Activated naive CD8-positive, alpha-beta T cell treated with anti-CD3 and anti-CD28 coated beads, Interleukin-2, amount 10 ng/mL, durations not matched to agents 7 days and 5 days (primary cell): Measurements from ENCODE around the gene FAM227B. TPM values are rescaled to one million over a fixed set of nuclear protein-coding genes. Genes with fewer than 3 reads are reported as not detected.
"Not testable (repeated sequence)": the region's sequence is repeated elsewhere in the genome, so short reads cannot be mapped to it uniquely, and the experiment has no call there.

ENCODE experiments used
- ATAC-seq: fragments of 150-1000 bp; cut with Tn5 transposase; one replicate; pipeline ENCODE4 v1.10.0; 2021; ENCODE audit warnings: low read depth, moderate library complexity
- POLR2A ChIA-PET: fragments of 350-600 bp; sonication (Branson Sonifier 250); formaldehyde crosslinking; loops from one replicate; lab custom pipeline; 2021; ENCODE audit warnings: antibody characterized with exemption; lab: Charles Lee
- DNase-seq: peaks from one replicate; pipeline ENCODE4 v3.0.0; 2021
- H3K27ac Mint-ChIP-seq: one replicate; pipeline ENCODE4 v1.8.0; 2022; ENCODE audit warnings: mild to moderate bottlenecking, mixed read lengths
- H3K27me3 Mint-ChIP-seq: one replicate; pipeline ENCODE4 v1.8.0; 2022; ENCODE audit warnings: mild to moderate bottlenecking, moderate library complexity, mixed read lengths
- H3K36me3 Mint-ChIP-seq: one replicate; pipeline ENCODE4 v1.8.0; 2021; ENCODE audit warnings: mild to moderate bottlenecking, mixed read lengths
- H3K4me1 Mint-ChIP-seq: one replicate; pipeline ENCODE4 v1.8.0; 2021; ENCODE audit warnings: mixed read lengths
- H3K4me3 Mint-ChIP-seq: one replicate; pipeline ENCODE4 v1.8.0; 2022; ENCODE audit warnings: mild to moderate bottlenecking, moderate library complexity, mixed read lengths
- H3K9me3 Mint-ChIP-seq: one replicate; pipeline ENCODE4 v1.8.0; 2021; ENCODE audit warnings: mixed read lengths
- total RNA-seq, 2 experiments: library from RNA; stranded (reverse); gene quantifications; one replicate each; pipeline ENCODE4 v1.2.3, GENCODE V29; 2021

Gene FAM227B
- total RNA-seq, 2 experiments from 2014 or later: 6.1 to 6.6 TPM

DNA sequence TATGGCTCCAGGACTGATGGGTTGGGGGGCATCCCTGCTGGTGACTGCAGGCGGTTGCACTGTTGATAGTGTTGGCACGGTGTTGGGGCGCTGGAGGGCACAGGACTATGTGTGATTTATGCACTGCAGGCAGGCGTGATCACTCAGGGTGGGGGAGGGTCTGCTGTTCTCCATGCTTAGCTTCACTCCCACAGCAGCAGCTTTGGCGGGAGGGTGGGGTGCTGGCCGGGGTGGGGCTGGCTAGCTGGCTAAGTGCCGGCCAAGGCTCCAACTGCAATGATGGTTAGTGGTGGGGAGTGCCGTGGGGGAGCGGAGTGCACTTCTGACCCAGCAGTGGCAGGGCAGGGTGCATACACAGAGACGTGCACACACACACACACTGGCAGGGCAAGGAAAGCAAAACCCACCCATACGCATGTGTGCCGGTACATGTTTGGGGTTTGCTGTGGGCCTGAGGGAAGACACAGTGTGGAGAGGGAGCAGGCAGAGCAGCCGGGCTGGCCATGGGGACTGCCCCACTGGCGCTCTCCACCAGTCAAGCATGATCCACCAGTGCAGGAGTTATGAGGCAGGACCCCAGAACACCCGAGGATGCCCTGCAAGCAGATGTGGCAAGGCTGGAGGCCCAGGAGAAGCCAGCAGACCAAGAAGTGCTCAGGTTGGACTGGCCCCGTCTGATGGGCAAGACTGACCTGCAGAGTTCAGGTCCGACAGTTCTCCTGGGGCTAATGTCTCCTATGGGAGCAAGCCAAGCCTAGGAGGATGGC lies 214.1 kb downstream of the FAM227B start:
- Mint-ChIP-seq H3K27me3 (peaks cover 14% of the 10 kb centered on the region), H3K4me3 (no peak overlapping the region), H3K36me3 (no peaks in the 10 kb centered on the region), H3K4me1 (no peaks in the 10 kb centered on the region), H3K9me3 (peaks cover 2% of the 10 kb centered on the region), H3K27ac (no peak overlapping the region)
- POLR2A ChIA-PET: no interaction called here
- no peak for ATAC-seq
- DNase-seq: no peak

DNA sequence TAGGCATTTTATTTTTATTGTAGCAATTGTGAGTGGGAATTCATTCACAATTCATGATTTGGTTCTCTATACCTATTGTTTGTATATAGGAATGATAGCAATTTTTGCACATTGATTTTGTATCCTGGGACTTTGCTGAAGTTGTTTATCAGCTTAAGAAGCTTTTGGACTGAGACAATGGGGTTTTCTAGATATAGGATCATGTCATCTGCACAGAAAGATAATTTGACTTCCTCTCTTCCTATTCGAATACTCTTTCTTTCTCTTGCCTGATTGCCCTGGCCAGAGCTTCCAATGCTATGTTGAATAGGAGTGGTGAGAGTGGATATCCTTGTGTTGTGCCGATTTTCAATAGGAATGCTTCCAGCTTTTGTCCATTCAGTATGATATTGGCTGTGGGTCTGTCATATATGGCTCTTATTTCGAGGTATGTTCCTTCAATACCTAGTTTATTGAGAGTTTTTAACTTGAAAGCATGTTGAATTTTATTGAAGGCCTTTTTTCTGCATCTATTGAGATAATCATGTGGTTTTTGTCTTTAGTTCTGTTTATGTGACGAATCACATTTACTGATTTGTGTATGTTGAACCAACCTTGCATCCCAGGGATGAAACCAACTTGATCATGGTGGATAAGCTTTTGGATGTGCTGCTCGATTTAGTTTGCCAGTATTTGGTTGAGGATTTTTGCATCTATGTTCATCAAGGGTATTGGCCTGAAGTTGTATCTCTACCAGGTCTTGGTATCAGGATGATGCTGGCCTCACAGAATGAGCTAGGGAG lies 217.9 kb downstream of the FAM227B start:
- H3K27ac Mint-ChIP-seq, H3K27me3 Mint-ChIP-seq, ATAC-seq, POLR2A ChIA-PET, H3K36me3 Mint-ChIP-seq, H3K9me3 Mint-ChIP-seq, DNase-seq, H3K4me1 Mint-ChIP-seq, H3K4me3 Mint-ChIP-seq: not testable (repeated sequence)

DNA sequence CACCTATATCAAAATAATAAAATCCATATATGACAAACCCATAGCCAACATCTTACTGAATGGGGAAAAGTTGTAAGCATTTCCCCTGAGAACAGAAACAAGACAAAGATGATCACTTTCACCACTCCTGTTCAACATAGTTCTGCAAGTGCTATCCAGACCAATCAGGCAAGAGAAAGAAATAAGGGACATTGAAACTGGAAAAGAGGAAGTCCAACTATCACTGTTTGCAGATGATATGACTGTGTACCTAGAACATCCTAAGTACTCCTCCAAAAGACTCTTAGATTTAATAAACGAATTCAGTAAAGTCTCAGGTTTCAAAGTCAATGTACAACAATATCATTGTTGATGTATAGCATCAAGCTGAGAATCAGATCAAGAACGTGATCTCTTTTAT lies 233.1 kb downstream of the FAM227B start:
- POLR2A ChIA-PET: no interaction called here
- H3K4me3 Mint-ChIP-seq: no peak overlapping the region
- peaks cover 12% of the 10 kb centered on the region for H3K27me3 Mint-ChIP-seq
- no peaks in the 10 kb centered on the region for H3K9me3 Mint-ChIP-seq
- no peaks in the 10 kb centered on the region for H3K4me1 Mint-ChIP-seq
- DNase-seq (no peak), ATAC-seq (no peak)
- H3K27ac Mint-ChIP-seq: no peak overlapping the region
- H3K36me3 Mint-ChIP-seq: no peaks in the 10 kb centered on the region

DNA sequence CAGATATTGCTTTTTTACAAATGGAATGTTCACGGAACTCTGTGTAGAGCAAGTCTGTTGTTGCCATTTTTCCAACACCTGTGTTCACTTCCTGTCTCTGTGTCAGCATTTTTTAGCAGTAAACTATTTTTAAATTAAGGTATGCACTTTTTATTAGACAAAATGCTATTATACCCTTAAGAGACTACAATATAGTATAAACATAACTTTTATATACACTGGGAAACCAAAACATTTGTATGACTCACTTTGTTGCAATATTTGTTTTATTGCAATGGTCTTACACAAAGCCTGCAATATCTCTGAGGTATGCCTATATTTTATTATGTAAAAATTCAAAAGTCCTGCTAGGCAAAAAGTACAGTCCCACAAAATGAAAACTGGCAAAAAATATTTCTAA lies 237.4 kb downstream of the FAM227B start:
- Mint-ChIP-seq H3K4me1 (no peaks in the 10 kb centered on the region), H3K4me3 (no peak overlapping the region), H3K27me3 (peaks cover 10% of the 10 kb centered on the region), H3K27ac (no peak overlapping the region), H3K36me3 (no peaks in the 10 kb centered on the region), H3K9me3 (no peaks in the 10 kb centered on the region)
- POLR2A ChIA-PET: no interaction called here
- ATAC-seq (no peak), DNase-seq (no peak)

DNA sequence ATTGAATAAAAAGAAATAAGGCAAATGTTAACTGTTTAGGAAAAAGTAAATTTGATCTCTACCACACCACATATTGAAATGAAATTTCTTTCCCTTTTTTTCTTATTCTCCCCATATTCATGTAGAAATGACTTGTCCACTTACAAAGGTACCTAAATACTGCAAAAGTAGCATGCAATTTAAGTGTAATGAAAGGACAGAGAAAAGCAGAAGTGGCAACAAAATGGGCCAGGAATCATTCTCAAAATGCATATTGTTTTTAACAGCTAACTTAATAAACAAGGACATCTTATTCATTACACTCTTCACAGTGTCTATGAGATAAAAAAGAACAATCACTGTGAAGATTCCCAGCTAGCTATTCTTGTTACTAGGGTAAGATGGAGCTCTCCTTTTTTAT lies 238.2 kb downstream of the FAM227B start:
- POLR2A ChIA-PET: no interaction called here
- ATAC-seq (no peak), DNase-seq (no peak)
- Mint-ChIP-seq H3K36me3 (no peaks in the 10 kb centered on the region), H3K4me3 (no peak overlapping the region), H3K27me3 (peaks cover 4% of the 10 kb centered on the region), H3K27ac (no peak overlapping the region), H3K4me1 (no peaks in the 10 kb centered on the region), H3K9me3 (no peaks in the 10 kb centered on the region)

DNA sequence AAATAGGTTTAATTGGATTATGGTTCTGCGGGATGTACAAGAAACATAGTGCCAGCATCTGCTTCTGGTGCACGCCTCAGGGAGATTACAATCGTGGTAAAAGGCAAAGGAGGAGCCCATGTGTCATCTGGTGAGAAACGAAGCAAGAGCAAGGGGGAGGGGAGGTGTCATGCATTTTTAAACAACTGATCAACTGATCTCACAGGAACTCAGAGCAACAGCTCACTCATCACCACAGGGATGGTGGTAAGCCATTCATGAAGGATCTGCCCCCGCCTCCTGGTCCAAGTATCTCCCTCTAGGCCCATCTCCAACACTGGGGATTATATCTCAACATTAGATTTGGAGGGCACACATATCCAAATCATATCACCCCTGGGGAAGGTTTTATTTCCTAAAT lies 239.7 kb downstream of the FAM227B start:
- peaks cover 2% of the 10 kb centered on the region for H3K27me3 Mint-ChIP-seq
- no peaks in the 10 kb centered on the region for H3K4me1 Mint-ChIP-seq
- POLR2A ChIA-PET: no interaction called here
- no peak for ATAC-seq
- H3K27ac Mint-ChIP-seq: no peak overlapping the region
- no peaks in the 10 kb centered on the region for H3K36me3 Mint-ChIP-seq
- DNase-seq: no peak
- no peaks in the 10 kb centered on the region for H3K9me3 Mint-ChIP-seq
- H3K4me3 Mint-ChIP-seq: no peak overlapping the region

DNA sequence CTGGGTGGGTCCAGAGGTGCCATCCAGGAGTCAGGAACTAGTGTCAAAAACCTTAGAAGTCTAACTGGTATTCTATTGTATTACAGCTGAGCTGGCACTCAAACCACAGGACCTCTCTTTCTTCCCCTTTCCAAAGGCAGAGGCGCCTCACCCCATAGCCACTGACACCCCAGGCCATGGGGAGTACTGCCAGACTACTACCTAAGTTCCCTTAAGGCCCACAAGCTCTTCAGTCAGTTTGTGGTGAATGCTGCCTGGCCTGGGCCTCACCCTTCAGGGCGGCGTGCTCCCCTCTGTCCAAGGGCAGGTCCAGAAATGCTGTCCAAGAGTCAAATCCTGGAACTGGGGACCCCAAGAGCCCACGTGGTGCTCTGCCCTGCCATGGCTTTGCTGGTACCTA lies 240.6 kb downstream of the FAM227B start:
- Mint-ChIP-seq H3K4me3 (no peak overlapping the region), H3K9me3 (no peaks in the 10 kb centered on the region), H3K27ac (no peak overlapping the region), H3K27me3 (peaks cover 2% of the 10 kb centered on the region), H3K4me1 (no peaks in the 10 kb centered on the region), H3K36me3 (no peaks in the 10 kb centered on the region)
- DNase-seq: no peak
- POLR2A ChIA-PET: no interaction called here
- no peak for ATAC-seq

DNA sequence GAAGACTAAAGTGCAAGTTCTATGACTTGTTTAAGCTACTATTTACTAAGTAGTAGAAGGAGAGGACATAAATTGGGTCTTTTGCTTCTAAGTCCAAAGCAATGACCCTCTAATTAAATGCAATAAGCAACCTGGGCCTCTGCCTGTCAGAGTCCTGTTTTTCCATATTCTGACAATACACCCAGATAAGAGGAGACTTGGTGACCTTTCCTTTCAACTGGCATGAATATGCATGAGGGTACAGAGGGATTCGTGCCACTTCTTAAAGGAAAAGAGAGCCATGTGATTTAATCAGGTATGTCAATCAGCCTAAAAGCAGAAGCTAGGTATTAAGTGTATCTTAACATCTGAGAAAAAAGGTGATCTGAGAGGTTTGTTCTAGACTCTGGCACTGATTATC lies 248.3 kb downstream of the FAM227B start:
- DNase-seq (no peak), ATAC-seq (no peak)
- Mint-ChIP-seq H3K27ac (no peak overlapping the region), H3K36me3 (no peaks in the 10 kb centered on the region), H3K9me3 (no peaks in the 10 kb centered on the region), H3K4me1 (no peaks in the 10 kb centered on the region), H3K4me3 (no peak overlapping the region), H3K27me3 (peaks cover 1% of the 10 kb centered on the region)
- POLR2A ChIA-PET: no interaction called here

DNA sequence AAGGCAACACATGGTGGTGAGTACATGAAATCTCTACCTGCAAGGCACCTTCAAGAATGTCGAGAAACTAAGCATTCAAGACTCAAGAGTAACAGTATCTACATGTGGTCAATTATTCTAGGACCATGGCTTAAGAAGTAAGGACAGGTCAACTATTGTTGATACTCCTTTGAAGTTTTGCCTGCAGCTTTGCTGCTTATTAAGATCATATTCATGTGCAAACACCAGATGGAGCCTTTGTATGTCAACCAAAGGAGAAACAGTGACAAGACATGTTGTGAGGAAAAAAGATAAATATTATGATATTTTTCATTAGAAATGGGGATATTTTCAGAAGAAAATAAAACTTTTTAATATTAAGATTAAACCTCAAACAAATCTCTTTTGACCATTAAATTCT lies 249.8 kb downstream of the FAM227B start:
- Mint-ChIP-seq H3K4me3 (no peak overlapping the region), H3K9me3 (peaks cover 1% of the 10 kb centered on the region), H3K27ac (no peak overlapping the region), H3K27me3 (no peaks in the 10 kb centered on the region), H3K4me1 (no peaks in the 10 kb centered on the region), H3K36me3 (peaks cover 1% of the 10 kb centered on the region)
- no peak for DNase-seq
- POLR2A ChIA-PET: interaction anchor here (0.6 kb wide), 1 partner anchor 23 kb away, joined by 6 read pairs; no protein-coding TSS in a partner anchor
- no peak for ATAC-seq

DNA sequence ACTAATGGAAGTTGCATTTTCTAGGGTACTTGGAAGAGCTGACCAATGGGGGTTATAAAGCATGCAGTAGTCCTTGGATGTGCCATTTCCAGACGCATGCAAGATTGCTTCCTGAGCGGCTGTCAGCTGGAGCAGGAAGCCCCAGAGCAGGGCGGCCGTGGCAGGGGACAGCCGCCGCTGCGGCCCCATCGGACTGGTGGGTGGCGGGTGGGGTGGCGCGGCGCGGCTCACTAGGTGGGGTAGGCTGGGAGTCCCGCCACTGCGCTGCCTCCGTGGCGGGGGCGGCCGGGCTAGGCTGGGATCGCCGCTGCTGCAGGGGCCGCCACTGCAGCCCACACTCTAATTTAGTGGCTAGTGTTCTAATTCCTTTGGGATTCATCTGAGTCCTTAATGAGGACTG lies 254.1 kb downstream of the FAM227B start:
- DNase-seq (no peak), ATAC-seq (no peak)
- H3K4me1 Mint-ChIP-seq: no peaks in the 10 kb centered on the region
- H3K27ac Mint-ChIP-seq: no peak overlapping the region
- H3K9me3 Mint-ChIP-seq: peaks cover 5% of the 10 kb centered on the region
- H3K27me3 Mint-ChIP-seq: no peaks in the 10 kb centered on the region
- peaks cover 1% of the 10 kb centered on the region for H3K36me3 Mint-ChIP-seq
- POLR2A ChIA-PET: no interaction called here
- H3K4me3 Mint-ChIP-seq: no peak overlapping the region

DNA sequence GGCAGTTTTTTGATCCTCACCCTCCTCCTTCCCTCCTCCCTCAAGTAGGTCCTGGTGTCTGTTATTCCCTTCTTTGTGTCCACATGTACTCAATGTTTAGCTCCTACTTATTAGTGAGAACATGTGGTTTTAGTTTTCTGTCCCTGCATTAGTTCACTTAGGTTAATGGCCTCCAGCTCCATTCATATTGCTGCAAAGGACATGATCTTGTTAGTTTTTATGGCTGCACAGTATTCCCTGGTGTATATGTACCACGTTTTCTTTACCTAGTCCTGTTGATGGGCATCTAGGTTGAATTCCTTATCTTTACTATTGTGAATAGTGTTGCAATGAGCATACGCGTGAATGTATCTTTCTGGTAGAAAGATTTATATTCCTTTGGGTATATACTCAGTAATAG lies 259.2 kb downstream of the FAM227B start:
- H3K36me3 Mint-ChIP-seq: peaks cover 1% of the 10 kb centered on the region
- peaks cover 5% of the 10 kb centered on the region for H3K9me3 Mint-ChIP-seq
- no peak overlapping the region for H3K4me3 Mint-ChIP-seq

DNA sequence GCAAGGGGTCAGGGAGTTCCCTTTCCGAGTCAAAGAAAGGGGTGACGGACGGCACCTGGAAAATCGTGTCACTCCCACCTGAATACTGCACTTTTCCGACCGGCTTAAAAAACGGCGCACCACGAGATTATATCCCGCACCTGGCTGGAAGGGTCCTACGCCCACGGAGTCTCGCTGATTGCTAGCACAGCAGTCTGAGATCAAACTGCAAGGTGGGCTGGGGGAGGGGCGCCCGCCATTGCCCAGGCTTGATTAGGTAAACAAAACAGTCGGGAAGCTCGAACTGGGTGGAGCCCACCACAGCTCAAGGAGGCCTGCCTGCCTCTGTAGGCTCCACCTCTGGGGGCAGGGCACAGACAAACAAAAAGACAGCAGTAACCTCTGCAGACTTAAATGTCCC lies 266.2 kb downstream of the FAM227B start:
- H3K4me3 Mint-ChIP-seq, H3K4me1 Mint-ChIP-seq, H3K36me3 Mint-ChIP-seq, DNase-seq, POLR2A ChIA-PET, H3K9me3 Mint-ChIP-seq, ATAC-seq, H3K27ac Mint-ChIP-seq, H3K27me3 Mint-ChIP-seq: not testable (repeated sequence)

More for the DNA sequence above, 259.2 kb downstream of the FAM227B start:
- no peaks in the 10 kb centered on the region for H3K27me3 Mint-ChIP-seq
- DNase-seq (no peak), ATAC-seq (no peak)
- POLR2A ChIA-PET: no interaction called here
- H3K27ac Mint-ChIP-seq: no peak overlapping the region
- H3K4me1 Mint-ChIP-seq: no peaks in the 10 kb centered on the region

DNA sequence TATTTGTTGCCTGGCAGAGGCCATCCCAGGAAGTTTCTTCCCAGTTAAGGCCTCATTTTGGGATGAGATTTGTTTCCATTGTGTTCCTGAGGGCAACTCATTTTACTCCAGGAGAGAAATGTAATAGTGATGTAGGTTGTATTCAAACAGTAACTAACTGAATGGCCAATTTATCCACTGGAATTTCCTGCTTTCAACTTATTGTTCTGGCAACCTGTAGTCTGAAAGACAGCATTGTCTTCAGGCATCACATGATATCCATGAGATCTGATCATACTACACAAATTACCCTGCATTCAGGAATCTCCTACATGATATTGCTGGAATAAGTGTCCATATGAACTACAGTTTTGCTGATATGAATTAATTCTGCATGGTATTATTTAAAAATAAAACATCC lies 277.1 kb downstream of the FAM227B start:
- no peaks in the 10 kb centered on the region for H3K27me3 Mint-ChIP-seq
- H3K36me3 Mint-ChIP-seq: peaks cover 15% of the 10 kb centered on the region
- H3K4me3 Mint-ChIP-seq: no peak overlapping the region
- no peak overlapping the region for H3K27ac Mint-ChIP-seq
- peaks cover 1% of the 10 kb centered on the region for H3K9me3 Mint-ChIP-seq
- POLR2A ChIA-PET: no interaction called here
- no peak for ATAC-seq
- no peaks in the 10 kb centered on the region for H3K4me1 Mint-ChIP-seq
- DNase-seq: no peak

DNA sequence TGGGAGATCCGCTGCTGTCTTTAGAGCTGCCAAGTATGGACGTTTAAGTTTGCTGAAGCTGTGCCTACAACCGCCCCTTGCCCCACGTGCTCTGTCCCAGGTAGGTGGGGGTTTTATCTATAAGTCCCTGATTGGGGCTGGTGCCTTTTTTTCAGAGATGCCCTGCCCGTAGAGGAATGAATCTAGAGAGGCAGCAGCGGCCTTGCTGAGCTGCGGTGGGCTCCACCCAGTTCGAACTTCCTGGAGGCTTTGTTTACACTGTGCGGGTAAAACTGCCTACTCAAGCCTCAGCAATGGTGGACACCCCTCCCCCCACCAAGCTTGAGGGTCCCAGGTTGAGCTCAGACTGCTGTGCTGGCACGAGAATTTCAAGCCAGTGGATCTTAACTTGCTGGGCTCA lies 281.0 kb downstream of the FAM227B start:
- no peaks in the 10 kb centered on the region for H3K4me1 Mint-ChIP-seq
- DNase-seq: no peak
- H3K36me3 Mint-ChIP-seq: peaks cover 24% of the 10 kb centered on the region
- POLR2A ChIA-PET: no interaction called here
- no peak overlapping the region for H3K27ac Mint-ChIP-seq
- H3K27me3 Mint-ChIP-seq: no peaks in the 10 kb centered on the region
- H3K4me3 Mint-ChIP-seq: no peak overlapping the region
- H3K9me3 Mint-ChIP-seq: peaks cover 1% of the 10 kb centered on the region
- no peak for ATAC-seq
